HepG2 (cell line): ENCODE results near the gene RAB17. TPM values are rescaled to one million over a fixed set of nuclear protein-coding genes. Genes with fewer than 3 reads are reported as not detected.

ENCODE experiments used
- ARNT2 ChIP-seq: sonication (generic); formaldehyde crosslinking; IDR thresholded peaks from 2 replicates; pipeline ENCODE4 v1.8.0; 2022; ENCODE audit warnings: mild to moderate bottlenecking, low read depth, missing genetic modification reagents, moderate library complexity
- BCL6 ChIP-seq: IDR thresholded peaks from 2 replicates; pipeline ENCODE4 v1.6.1; 2016; ENCODE audit warnings: missing genetic modification reagents, missing compliant biosample characterization
- BHLHE40 ChIP-seq: IDR thresholded peaks from 2 replicates; pipeline ENCODE4 v1.6.1; 2011; ENCODE audit warnings: low read length, improper control_type of control experiment
- ELF3 ChIP-seq: IDR thresholded peaks from 2 replicates; pipeline ENCODE4 v1.6.1; 2016; ENCODE audit warnings: missing genetic modification reagents, missing compliant biosample characterization
- ESRRA ChIP-seq: sonication (generic); formaldehyde crosslinking; IDR thresholded peaks from 2 replicates; pipeline ENCODE4 v1.5.1; 2020; ENCODE audit warnings: mild to moderate bottlenecking, low read depth, missing genetic modification reagents
- FOXA3 ChIP-seq: IDR thresholded peaks from 2 replicates; pipeline ENCODE4 v1.6.1; 2016; ENCODE audit warnings: missing genetic modification reagents, missing compliant biosample characterization
- GATAD2A ChIP-seq: IDR thresholded peaks from 2 replicates; pipeline ENCODE4 v1.6.1; 2016
- IRF2 ChIP-seq: IDR thresholded peaks from 2 replicates; pipeline ENCODE4 v1.6.1; 2018; ENCODE audit warnings: missing genetic modification reagents, missing compliant biosample characterization
- KLF11 ChIP-seq: IDR thresholded peaks from 2 replicates; pipeline ENCODE4 v1.6.1; 2016; ENCODE audit warnings: missing compliant biosample characterization
- MBD4 ChIP-seq: IDR thresholded peaks from 2 replicates; pipeline ENCODE4 v1.6.1; 2012; ENCODE audit warnings: low read length, inconsistent platforms, borderline replicate concordance
- NFKB2 ChIP-seq: sonication (generic); formaldehyde crosslinking; IDR thresholded peaks from 2 replicates; pipeline ENCODE4 v1.4.0; 2020; ENCODE audit warnings: missing genetic modification reagents, borderline replicate concordance
- SMARCC2 ChIP-seq: fragments of 450-650 bp; IDR thresholded peaks from 2 replicates; pipeline ENCODE4 v1.6.1; 2017; ENCODE audit warnings: antibody characterized with exemption, mild to moderate bottlenecking
- TEAD3 ChIP-seq: optimal IDR thresholded peaks from 2 replicates; pipeline ENCODE3; 2016; ENCODE audit warnings: borderline replicate concordance
- YEATS2 ChIP-seq: sonication (generic); formaldehyde crosslinking; IDR thresholded peaks from 2 replicates; pipeline ENCODE4 v1.4.0; 2020; ENCODE audit warnings: missing genetic modification reagents, borderline replicate concordance
- ZBTB1 ChIP-seq: sonication (generic); formaldehyde crosslinking; IDR thresholded peaks from 2 replicates; pipeline ENCODE4 v1.4.0; 2020; ENCODE audit warnings: missing genetic modification reagents, borderline replicate concordance
- ZC3H13 ChIP-seq: sonication (generic); formaldehyde crosslinking; IDR thresholded peaks from 2 replicates; pipeline ENCODE4 v1.8.1; 2023; ENCODE audit warnings: mild to moderate bottlenecking, missing genetic modification reagents, moderate library complexity
- ZNF24 ChIP-seq: fragments of 450-650 bp; IDR thresholded peaks from 2 replicates; pipeline ENCODE4 v1.6.1; 2017; ENCODE audit warnings: antibody characterized with exemption, mild to moderate bottlenecking
- ZNF607 ChIP-seq: sonication (generic); formaldehyde crosslinking; IDR thresholded peaks from 2 replicates; pipeline ENCODE4 v1.5.1; 2020; ENCODE audit warnings: missing genetic modification reagents, mild to moderate bottlenecking, borderline replicate concordance
- ZNF614 ChIP-seq: IDR thresholded peaks from 2 replicates; pipeline ENCODE4 v1.6.1; 2018; ENCODE audit warnings: missing biosample characterization, missing genetic modification reagents, inconsistent platforms, borderline replicate concordance
- ZNF792 ChIP-seq: IDR thresholded peaks from 2 replicates; pipeline ENCODE4 v1.6.1; 2016
- ZNF879 ChIP-seq: sonication (generic); formaldehyde crosslinking; IDR thresholded peaks from 2 replicates; pipeline ENCODE4 v1.8.1; 2023; ENCODE audit warnings: missing genetic modification reagents
- ZSCAN9 ChIP-seq: IDR thresholded peaks from 2 replicates; pipeline ENCODE4 v1.6.1; 2016; ENCODE audit warnings: borderline replicate concordance
- polyA plus RNA-seq, 8 experiments: library from polyadenylated mRNA; depleted of rRNA in 3 of 8; stranded (reverse) in 7 of 8; unstranded in 1 of 8; fragments of >200 nt; fragmentation: Illumina TruSeq in 4 of 8; extraction: Trizol in 4 of 8; gene quantifications; 2 replicates each; pipeline versions ENCODE4 v1.2.1 to v1.2.3, GENCODE V29; 2011 to 2016; ENCODE audit warnings: low read depth in 4 of 8, missing spikeins in 1 of 8, mixed read lengths in 1 of 8; ENCODE audit not compliant: insufficient read depth in 1 of 8
- total RNA-seq, 5 experiments: library from RNA; depleted of rRNA; stranded (reverse); fragments of >200 nt; fragmentation: Illumina TruSeq; extraction: Trizol; gene quantifications; 2 replicates each; pipeline ENCODE4 v1.2.3, GENCODE V29; 2016; ENCODE audit warnings: low read depth in 1 of 5
- TF ChIP-seq, protein P1 (sequence below): IDR thresholded peaks from 2 replicates; pipeline ENCODE4 v1.4.0; 2020; ENCODE audit warnings: mild to moderate bottlenecking, missing genetic modification reagents
- TF ChIP-seq, protein P2 (sequence below): sonication (generic); formaldehyde crosslinking; IDR thresholded peaks from 2 replicates; pipeline ENCODE4 v1.4.0; 2020; ENCODE audit warnings: missing genetic modification reagents
- TF ChIP-seq, protein P3 (sequence below): sonication (generic); IDR thresholded peaks from 2 replicates; pipeline ENCODE4 v1.6.1; 2016; ENCODE audit warnings: low read depth, borderline replicate concordance
- TF ChIP-seq, protein P4 (sequence below): IDR thresholded peaks from 2 replicates; pipeline ENCODE4 v1.6.1; 2012; ENCODE audit warnings: inconsistent platforms

RAB17 gene
- total and polyA plus RNA-seq, 2 of the 13 experiments (the other 11 are each of a cell fraction or from before 2014, with no cell fraction given), result 68.0 to 124 TPM

DNA sequence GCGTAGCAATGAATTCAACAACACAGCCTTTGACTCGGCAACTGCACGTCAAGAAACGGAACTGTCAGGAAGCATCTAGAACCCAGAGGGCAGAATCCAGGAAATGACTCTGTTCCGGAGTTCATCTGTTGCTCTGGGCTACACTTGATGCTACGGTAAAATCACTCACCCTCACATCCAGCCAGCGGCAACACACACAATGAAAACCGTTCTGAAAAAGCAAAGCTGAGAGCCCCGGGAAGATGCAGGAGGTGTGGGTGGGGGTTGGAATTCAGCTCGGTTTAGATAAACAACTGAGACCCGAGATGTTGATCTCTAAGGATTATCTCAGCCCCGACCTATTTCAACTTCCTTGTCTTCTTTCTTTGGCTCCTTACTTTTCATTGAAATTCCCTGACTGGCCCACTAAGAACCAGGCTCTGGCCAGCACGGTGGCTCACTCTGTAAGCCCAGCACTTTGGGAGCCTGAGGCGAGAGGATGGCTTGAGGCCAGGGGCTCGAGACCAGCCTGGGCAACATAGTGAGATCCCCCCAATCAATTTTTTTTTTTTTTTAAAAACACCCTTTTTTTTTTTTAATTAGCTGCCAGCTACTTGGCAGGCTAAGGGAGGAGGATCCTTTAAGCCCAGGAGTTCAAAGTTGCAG lies 13.3 kb upstream of the RAB17 start (continued):
- TF ChIP-seq, protein P1, sequence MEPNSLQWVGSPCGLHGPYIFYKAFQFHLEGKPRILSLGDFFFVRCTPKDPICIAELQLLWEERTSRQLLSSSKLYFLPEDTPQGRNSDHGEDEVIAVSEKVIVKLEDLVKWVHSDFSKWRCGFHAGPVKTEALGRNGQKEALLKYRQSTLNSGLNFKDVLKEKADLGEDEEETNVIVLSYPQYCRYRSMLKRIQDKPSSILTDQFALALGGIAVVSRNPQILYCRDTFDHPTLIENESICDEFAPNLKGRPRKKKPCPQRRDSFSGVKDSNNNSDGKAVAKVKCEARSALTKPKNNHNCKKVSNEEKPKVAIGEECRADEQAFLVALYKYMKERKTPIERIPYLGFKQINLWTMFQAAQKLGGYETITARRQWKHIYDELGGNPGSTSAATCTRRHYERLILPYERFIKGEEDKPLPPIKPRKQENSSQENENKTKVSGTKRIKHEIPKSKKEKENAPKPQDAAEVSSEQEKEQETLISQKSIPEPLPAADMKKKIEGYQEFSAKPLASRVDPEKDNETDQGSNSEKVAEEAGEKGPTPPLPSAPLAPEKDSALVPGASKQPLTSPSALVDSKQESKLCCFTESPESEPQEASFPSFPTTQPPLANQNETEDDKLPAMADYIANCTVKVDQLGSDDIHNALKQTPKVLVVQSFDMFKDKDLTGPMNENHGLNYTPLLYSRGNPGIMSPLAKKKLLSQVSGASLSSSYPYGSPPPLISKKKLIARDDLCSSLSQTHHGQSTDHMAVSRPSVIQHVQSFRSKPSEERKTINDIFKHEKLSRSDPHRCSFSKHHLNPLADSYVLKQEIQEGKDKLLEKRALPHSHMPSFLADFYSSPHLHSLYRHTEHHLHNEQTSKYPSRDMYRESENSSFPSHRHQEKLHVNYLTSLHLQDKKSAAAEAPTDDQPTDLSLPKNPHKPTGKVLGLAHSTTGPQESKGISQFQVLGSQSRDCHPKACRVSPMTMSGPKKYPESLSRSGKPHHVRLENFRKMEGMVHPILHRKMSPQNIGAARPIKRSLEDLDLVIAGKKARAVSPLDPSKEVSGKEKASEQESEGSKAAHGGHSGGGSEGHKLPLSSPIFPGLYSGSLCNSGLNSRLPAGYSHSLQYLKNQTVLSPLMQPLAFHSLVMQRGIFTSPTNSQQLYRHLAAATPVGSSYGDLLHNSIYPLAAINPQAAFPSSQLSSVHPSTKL (CRISPR knock-in tag), result peak; percentile 32; the same call in 1 of the 2 replicates
- TF ChIP-seq, protein P2, sequence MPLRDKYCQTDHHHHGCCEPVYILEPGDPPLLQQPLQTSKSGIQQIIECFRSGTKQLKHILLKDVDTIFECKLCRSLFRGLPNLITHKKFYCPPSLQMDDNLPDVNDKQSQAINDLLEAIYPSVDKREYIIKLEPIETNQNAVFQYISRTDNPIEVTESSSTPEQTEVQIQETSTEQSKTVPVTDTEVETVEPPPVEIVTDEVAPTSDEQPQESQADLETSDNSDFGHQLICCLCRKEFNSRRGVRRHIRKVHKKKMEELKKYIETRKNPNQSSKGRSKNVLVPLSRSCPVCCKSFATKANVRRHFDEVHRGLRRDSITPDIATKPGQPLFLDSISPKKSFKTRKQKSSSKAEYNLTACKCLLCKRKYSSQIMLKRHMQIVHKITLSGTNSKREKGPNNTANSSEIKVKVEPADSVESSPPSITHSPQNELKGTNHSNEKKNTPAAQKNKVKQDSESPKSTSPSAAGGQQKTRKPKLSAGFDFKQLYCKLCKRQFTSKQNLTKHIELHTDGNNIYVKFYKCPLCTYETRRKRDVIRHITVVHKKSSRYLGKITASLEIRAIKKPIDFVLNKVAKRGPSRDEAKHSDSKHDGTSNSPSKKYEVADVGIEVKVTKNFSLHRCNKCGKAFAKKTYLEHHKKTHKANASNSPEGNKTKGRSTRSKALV (CRISPR knock-in tag), result no peak
- TF ChIP-seq ZNF614 (0 out of 2 replicates have a peak, but pooled peaks have one; percentile 42), MBD4 (no peak), BHLHE40 (no peak), ARNT2 (CRISPR knock-in tag) (no peak), BCL6 (CRISPR knock-in tag) (peak; percentile 36; the same call in 1 of the 2 replicates), ZSCAN9 (CRISPR knock-in tag) (0 out of 2 replicates have a peak, but pooled peaks have one; percentile 24), SMARCC2 (no peak), ZNF24 (no peak), YEATS2 (CRISPR knock-in tag) (0 out of 2 replicates have a peak, but pooled peaks have one; percentile 26), GATAD2A (CRISPR knock-in tag) (peak; percentile 64; the same call in 1 of the 2 replicates), ZNF879 (CRISPR knock-in tag) (no peak), FOXA3 (peak; percentile 3; the same call in 1 of the 2 replicates), TEAD3 (CRISPR knock-in tag) (peak; percentile 70), ELF3 (peak; percentile 80), ESRRA (CRISPR knock-in tag) (no peak), KLF11 (CRISPR knock-in tag) (0 out of 2 replicates have a peak, but pooled peaks have one; percentile 44), ZNF792 (CRISPR knock-in tag) (0 out of 2 replicates have a peak, but pooled peaks have one; percentile 57), IRF2 (peak; percentile 51; the same call in 1 of the 2 replicates), NFKB2 (CRISPR knock-in tag) (no peak), ZBTB1 (CRISPR knock-in tag) (no peak), ZC3H13 (CRISPR knock-in tag) (0 out of 2 replicates have a peak, but pooled peaks have one; percentile 28), ZNF607 (CRISPR knock-in tag) (0 out of 2 replicates have a peak, but pooled peaks have one; percentile 12)
- TF ChIP-seq, protein P3, sequence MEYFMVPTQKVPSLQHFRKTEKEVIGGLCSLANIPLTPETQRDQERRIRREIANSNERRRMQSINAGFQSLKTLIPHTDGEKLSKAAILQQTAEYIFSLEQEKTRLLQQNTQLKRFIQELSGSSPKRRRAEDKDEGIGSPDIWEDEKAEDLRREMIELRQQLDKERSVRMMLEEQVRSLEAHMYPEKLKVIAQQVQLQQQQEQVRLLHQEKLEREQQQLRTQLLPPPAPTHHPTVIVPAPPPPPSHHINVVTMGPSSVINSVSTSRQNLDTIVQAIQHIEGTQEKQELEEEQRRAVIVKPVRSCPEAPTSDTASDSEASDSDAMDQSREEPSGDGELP, result 0 out of 2 replicates have a peak, but pooled peaks have one; percentile 4
- TF ChIP-seq, protein P4, sequence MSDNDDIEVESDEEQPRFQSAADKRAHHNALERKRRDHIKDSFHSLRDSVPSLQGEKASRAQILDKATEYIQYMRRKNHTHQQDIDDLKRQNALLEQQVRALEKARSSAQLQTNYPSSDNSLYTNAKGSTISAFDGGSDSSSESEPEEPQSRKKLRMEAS, result peak; percentile 41; the same call in 1 of the 2 replicates
